ENCODE results near the gene GNAQ. TPM values are rescaled to one million over a fixed set of nuclear protein-coding genes. Genes with fewer than 3 reads are reported as not detected.

The GNAQ gene
- total RNA-seq, 1 donor, result 58.0 TPM

DNA sequence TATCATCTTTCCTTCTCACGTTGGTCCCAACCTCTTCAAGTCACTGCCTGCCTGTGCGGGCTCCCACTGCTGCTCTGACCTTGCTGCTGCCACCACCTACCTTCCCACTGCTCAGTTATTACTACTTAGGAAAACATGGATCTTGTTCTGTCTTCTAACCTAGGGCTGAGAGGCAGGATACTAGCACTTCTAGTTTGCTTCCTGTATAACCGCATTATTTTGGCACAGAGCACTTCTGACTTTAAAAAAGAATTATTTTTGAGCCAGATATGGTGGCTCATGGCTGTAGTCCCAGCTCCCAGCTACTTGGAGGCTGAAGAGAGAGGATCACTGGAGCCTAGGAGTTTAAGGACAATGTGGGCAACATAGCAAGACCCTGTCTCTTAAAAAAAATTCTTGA, 248.1 kb downstream of the GNAQ start:
- peak; percentile 10 for DNase-seq (ENCODE audit: low read depth)
- no peak for TF ChIP-seq CTCF (IDR thresholded peaks at IDR 0.05; ENCODE audit: insufficient read depth, low read length)
- H3K4me3 ChIP-seq (ENCODE audit: low read depth, low read length), result no peak overlapping the region

DNA sequence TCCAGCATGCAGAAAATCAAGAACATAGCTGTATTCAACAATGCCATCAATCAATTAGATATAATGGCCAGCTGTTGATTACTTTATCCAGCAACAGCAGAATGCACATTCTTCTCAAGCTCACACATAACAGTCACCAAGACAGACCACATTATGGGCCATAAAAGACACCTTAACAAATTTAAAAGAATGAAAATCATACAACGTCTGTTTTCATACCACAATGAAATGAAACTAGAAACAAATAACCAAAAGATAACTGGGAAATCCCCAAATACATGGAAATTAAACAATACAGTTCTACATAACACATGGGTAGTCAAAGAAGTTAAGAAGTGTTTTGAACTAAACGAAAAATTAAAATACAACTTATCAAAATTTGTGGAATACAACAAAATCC, 252.6 kb downstream of the GNAQ start:
- TF ChIP-seq CTCF (IDR thresholded peaks at IDR 0.05; ENCODE audit: insufficient read depth, low read length), result no peak
- H3K4me3 ChIP-seq (ENCODE audit: low read depth, low read length), result no peak overlapping the region
- DNase-seq (ENCODE audit: low read depth), result no peak

DNA sequence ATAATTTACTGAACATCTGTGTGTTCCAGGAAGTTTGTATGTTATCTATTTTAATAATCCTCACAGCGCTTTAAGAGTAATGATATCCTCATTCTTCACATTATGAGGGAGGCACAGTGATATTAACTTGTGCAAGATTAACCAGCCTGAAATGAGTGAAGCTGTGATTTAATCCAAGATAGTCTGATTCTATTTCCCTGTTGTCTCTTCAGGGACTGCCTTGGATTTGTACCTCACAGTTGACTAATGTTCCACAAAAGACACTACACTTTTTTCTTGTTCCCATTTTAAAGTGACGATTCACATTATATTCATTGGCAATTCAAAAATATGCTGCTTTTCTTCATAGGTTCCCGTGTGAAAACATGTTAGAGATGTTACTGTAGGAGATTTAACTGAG, 258.2 kb downstream of the GNAQ start:
- H3K4me3 ChIP-seq (ENCODE audit: low read depth, low read length), result no peak overlapping the region
- no peak for DNase-seq (ENCODE audit: low read depth)
- no peak for TF ChIP-seq CTCF (IDR thresholded peaks at IDR 0.05; ENCODE audit: insufficient read depth, low read length)

DNA sequence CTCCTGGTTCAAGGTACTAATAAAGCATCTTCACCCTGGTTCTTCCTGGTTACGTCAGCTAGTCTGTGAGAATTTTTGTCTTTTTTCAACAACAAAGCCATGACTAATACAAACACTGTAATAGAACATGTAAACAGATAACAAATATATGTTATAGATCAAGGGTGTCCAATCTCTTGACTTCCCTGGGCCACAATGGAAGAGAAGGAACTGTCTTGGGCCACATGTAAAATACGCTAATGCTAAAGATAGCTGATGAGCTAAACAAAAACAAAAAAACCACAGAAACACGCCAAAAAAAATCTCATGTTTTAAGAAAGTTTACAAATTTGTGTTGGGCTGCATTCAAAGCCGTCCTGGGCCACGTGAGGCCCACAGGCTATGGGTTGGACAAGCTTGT, 259.0 kb downstream of the GNAQ start:
- DNase-seq (ENCODE audit: low read depth), result no peak
- no peak for TF ChIP-seq CTCF (IDR thresholded peaks at IDR 0.05; ENCODE audit: insufficient read depth, low read length)
- no peak overlapping the region for H3K4me3 ChIP-seq (ENCODE audit: low read depth, low read length)

DNA sequence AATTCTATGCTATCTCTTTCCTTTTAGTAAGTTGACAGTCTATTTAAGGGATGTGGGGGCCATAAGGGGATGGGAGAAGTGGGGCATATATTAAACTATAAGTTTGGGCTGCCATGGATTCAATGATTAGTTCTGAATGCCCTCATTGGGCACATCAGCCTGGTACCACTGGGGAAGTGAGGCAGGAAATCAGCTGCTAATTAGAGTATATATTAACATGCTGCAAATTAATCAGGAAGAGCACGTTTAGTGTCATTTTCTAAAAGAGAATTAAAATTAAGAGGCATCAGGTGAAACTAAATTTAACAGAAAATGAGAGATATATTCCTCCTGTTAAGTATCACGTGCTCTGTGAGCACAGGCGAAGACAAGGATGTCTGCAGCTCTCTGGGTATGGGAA, 260.4 kb downstream of the GNAQ start:
- no peak overlapping the region for H3K4me3 ChIP-seq (ENCODE audit: low read depth, low read length)
- no peak for TF ChIP-seq CTCF (IDR thresholded peaks at IDR 0.05; ENCODE audit: insufficient read depth, low read length)
- no peak for DNase-seq (ENCODE audit: low read depth)

- no peak for TF ChIP-seq CTCF (IDR thresholded peaks at IDR 0.05; ENCODE audit: insufficient read depth, low read length)
- H3K4me3 ChIP-seq (ENCODE audit: low read depth, low read length), result no peak overlapping the region
- no peak for DNase-seq (ENCODE audit: low read depth)
Observed at GRCh38 chr9:77770340-77770739, 261.3 kb downstream of the GNAQ start.

DNA sequence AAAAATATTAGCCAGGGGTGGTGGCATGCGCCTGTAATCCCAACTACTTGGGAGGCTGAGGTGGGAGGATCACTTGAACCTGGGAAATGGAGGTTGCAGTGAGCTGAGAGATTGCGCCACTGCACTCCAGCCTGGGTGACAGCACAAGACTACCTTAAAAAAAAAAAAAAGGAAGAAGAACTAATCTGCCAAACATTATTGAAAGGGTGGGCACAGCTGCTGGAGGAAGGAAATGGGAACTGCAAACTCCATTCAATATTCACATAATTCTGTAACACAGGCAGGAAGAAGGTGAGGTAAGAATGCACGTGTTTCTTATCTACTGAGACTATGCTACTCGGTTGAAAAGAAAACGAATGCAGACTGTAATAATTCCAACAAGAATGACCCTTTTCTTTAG, 262.4 kb downstream of the GNAQ start:
- no peak overlapping the region for H3K4me3 ChIP-seq (ENCODE audit: low read depth, low read length)
- no peak for DNase-seq (ENCODE audit: low read depth)
- TF ChIP-seq CTCF (IDR thresholded peaks at IDR 0.05; ENCODE audit: insufficient read depth, low read length), result no peak

Data from fibroblast of the aortic adventitia (primary cell).